IPS-NIHi7 (cell line): Measurements from ENCODE around the gene HSPA1A.
A peak's percentile ranks its signal among the peaks of the same experiment; 100 is the strongest.
"Not testable (repeated sequence)": the region's sequence is repeated elsewhere in the genome, so short reads cannot be mapped to it uniquely, and the experiment has no call there.

ENCODE experiments used
- DNase-seq: peaks from one replicate; pipeline ENCODE4 v3.0.0; 2012; ENCODE audit warnings: mixed read lengths; ENCODE audit errors: extremely low spot score

HSPA1A gene

DNA sequence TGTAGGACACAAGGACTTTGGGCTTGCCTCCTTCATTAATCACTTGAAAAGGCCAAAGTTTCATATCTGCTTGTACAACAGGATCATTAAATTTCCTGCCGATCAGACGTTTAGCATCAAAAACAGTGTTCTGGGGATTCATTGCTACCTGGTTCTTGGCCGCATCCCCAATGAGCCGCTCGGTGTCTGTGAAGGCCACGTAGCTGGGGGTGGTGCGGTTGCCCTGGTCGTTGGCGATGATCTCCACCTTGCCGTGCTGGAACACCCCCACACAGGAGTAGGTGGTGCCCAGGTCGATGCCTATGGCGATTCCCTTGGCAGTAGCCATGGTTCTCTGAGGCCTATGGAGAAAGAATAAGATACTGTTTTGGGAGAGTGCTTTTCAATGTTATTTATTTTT lies 3.7 kb upstream of the HSPA1A start:
- no peak for DNase-seq

DNA sequence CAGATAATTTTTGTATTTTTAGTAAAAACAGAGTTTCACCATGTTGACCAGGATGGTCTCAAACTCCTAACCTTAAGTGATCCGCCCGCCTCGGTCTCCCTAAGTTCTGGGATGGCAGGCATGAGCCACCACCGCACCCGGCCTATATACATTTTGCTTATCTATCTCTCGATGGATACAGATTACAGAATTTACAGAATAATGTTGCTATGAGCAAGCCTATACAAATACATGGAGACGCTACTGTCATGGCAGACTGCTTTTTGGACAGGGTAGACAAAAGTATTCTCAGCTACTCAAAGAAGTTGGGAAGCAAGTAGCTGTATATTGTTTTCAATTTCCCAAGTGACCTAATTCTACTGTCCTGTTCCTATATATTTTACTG lies 1.9 kb upstream of the HSPA1A start:
- no peak for DNase-seq

DNA sequence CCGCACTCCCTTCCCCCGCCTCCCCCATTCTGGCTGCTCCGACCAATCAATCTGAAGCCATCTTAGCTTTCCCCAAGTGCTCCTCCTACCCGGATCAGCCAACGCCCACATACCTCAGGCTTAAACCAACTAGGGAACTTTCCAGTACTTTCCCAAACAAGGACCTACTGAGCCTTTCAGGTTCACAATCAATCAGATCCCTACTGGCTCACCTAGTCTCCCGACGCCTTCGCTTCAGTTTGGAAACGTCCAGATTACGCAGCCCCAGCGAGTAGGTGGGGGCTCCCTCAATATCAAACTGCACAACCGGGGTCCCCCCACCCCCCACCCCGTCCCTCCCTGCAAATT lies 692 bp upstream of the HSPA1A start:
- DNase-seq, result peak; percentile 87

DNA sequence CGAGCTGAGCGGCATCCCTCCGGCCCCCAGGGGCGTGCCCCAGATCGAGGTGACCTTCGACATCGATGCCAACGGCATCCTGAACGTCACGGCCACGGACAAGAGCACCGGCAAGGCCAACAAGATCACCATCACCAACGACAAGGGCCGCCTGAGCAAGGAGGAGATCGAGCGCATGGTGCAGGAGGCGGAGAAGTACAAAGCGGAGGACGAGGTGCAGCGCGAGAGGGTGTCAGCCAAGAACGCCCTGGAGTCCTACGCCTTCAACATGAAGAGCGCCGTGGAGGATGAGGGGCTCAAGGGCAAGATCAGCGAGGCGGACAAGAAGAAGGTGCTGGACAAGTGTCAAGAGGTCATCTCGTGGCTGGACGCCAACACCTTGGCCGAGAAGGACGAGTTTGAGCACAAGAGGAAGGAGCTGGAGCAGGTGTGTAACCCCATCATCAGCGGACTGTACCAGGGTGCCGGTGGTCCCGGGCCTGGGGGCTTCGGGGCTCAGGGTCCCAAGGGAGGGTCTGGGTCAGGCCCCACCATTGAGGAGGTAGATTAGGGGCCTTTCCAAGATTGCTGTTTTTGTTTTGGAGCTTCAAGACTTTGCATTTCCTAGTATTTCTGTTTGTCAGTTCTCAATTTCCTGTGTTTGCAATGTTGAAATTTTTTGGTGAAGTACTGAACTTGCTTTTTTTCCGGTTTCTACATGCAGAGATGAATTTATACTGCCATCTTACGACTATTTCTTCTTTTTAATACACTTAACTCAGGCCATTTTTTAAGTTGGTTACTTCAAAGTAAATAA lies 2.0 kb downstream of the HSPA1A start:
- DNase-seq, result not testable (repeated sequence)

DNA sequence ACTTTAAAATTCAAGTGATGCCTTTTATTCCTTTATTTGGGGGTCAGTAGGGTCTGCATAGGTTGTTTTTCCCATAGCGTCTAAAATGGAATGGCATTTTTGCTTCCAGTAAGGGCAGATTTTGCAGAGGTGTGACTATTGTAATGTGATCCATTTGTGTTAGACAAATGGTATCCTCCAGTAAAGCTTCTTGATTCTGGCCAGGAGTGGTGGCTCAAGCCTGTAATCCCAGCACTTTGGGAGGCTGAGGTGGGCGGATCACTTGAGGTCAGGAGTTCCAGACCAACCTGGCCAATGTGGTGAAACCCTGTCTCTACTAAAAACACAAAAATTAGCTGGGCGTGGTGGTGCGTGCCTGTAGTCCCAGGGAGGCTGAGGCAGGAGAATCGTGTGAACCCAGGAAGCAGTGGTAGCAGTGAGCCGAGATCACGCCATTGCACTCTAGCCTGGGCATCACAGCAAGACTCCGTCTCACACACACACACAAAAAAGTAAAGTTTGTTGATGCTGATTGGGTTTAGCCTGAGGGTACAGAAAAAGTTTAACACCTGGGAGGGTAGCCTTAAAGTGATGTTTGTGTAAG lies 2.7 kb downstream of the HSPA1A start:
- not testable (repeated sequence) for DNase-seq

DNA sequence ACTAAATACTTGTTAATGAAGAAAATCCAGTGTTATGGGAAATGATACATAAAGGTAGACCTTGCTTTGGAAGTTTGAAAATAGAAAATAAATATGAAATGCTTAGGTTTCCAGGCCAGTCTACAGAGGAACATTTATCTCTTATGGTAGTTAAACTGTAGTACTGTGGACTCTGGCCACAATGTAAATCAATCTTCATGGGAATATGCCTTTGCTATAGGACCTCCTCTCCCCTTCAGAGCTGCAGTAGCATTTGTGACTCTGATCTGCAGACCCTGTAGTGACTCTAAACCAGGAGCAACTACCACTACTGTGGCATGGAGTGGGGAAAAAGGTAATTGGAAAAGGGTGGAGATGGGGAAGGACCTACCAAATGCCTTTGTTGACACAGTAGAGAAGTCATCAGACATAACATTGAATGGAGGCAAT lies 4.5 kb downstream of the HSPA1A start:
- DNase-seq, result no peak

DNA sequence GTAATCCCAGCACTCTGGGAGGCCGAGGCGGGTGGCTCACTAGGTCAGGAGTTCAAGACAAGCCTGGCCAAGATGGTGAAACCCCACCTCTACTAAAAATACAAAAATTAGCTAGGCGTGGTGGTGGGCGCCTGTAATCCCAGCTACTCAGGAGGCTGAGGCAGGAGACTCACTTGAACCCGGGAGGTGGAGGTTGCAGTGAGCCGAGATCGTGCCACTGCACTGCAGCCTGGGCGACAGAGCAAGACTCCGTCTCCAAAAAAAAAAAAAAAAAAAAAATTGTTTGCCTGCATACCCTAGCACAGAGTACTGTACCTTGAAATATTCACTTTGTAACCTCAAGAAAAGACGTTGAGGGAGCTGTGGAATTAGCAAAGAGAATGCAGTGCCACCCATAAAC lies 5.1 kb downstream of the HSPA1A start:
- not testable (repeated sequence) for DNase-seq

DNA sequence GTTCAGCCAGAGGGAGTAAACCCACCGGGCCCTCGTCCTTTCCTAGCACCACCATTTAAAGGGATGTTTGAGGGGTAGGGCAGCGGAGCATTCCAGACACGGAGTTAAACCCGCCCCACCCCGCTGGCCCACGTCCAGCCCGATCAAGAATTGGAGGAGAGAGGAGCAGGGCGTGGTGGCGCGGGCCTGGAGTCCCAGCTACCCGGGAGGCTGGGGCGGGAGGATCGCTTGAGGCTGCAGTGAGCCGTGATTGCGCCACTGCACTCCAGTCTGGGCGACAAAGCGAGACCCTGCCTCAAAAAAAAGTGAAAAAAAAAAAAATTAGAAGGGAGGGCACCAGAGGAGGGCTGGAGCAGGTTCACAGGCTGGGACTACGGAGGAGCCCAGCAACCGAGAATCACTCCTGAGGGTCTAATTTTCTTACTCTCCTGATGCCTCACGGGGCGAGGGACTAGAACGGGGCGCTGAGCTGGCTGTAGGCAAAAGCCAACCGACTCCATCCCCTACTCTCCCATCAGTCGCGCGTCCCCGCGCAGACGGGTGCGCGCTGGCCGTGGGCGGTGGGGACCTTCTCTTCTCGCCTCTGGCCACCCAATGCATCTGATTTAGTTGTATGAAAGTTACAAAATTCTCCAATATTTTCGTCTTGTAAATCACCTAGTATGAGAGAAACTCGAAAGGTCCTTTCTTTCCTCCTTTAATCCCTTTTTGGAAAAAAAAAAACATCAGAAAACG lies 6.1 kb downstream of the HSPA1A start:
- peak; percentile 55 for DNase-seq

DNA sequence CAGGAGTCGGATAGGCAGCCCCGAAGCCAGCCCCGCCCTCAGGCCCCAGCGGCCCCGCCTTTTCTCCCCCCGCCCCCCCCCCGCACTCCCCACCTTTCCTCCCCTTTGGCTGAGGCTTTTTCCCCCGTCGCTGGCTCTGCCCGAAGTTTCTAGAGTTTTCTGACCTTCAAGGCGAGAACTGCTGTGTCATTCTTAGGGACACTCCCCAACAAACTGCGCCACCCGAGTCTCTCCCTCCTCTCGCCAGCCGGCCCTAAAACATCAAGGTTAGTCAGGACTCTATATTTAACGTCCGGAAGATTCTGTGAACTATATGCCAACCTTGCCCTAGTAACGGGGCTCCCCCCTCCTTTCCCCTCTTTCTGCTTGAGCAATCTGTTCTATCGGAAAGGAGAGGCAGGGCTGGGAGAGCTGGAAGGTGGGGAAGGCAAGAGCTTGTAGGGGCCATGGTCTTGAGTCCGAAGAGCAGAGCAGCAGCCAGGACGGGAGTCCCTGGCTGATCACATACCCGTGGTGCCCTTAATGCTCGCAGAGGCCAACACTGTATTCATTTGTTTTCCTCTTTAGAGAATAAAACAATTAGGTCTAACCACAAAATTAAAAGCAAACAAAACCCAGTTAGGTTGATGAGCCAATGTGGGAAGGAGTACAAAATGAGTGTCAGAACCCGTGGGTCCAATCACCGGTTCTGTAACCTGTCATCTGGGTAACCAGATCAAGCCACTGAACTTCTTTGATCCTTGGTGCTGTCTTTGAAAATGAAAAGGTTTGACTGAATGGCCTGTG lies 6.9 kb downstream of the HSPA1A start:
- peak; percentile 61 for DNase-seq

DNA sequence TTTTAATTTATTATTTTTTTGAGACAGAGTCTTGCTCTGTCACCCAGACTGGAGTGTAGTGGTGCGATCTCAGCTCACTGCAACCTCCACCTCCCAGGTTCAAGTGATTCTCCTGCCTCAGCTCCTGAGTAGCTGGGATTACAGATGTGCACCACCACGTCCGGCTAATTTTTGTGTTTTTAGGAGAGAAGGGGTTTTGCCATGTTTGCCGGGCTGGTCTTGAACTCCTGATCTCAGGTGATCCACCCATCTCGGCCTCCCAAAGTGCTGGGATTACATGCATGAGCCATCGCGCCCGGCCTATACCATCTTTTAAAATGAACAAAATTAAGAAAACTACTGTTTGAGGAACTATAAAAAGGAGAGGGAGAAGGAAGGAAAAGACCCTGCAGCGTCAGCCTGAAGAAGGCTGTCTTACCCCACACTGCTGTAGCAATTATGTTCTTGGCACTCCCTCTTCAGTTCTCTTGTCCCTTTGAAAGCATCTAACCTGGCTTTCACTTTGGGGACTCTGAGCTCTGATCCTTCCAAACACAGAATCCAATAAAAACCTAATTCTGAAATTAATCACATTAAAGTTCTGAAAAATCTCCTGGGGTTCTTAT lies 8.4 kb downstream of the HSPA1A start:
- DNase-seq, result not testable (repeated sequence)

DNA sequence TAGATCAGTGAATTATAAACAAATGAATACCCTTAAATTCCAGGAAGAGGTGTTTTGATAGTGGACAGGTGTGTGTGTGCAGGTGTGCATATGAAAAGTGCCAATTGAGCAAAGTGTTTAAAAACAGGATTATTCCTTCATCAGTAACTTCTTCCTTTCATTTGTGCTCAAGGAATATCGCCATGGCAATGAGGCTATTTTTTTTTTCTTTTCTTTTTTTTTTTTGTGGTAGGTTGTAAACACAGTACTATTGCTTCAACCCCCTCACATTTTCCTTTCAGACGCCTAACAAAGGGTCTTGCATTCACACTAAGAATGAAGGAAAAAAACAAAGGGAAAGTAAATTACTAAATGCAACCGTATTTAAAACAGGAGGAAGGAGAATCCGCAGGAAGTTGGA lies 10.2 kb downstream of the HSPA1A start:
- DNase-seq, result no peak

DNA sequence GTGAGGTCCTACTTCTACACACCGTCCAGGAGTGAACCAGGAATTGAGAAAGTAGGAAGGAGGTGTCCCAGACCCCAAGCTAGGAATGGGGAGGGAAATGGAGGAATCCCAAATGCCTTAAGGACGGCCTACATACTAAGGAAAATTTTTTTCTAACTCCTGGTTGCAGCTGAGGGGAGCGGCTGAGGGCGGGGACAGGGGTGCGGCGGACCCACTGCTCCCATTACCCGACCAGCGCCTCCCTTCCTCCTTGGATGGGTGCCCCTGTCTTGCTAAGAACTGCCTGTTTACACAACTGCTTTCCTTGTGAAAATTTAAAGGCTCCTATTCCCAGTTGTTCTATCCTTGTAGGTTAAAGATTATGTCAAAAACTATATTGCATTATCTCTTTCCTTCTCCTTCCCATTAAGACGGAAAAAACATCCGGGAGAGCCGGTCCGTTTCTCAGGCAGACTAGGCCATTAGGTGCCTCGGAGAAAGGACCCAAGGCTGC lies 11.5 kb downstream of the HSPA1A start:
- DNase-seq, result peak; percentile 42

DNA sequence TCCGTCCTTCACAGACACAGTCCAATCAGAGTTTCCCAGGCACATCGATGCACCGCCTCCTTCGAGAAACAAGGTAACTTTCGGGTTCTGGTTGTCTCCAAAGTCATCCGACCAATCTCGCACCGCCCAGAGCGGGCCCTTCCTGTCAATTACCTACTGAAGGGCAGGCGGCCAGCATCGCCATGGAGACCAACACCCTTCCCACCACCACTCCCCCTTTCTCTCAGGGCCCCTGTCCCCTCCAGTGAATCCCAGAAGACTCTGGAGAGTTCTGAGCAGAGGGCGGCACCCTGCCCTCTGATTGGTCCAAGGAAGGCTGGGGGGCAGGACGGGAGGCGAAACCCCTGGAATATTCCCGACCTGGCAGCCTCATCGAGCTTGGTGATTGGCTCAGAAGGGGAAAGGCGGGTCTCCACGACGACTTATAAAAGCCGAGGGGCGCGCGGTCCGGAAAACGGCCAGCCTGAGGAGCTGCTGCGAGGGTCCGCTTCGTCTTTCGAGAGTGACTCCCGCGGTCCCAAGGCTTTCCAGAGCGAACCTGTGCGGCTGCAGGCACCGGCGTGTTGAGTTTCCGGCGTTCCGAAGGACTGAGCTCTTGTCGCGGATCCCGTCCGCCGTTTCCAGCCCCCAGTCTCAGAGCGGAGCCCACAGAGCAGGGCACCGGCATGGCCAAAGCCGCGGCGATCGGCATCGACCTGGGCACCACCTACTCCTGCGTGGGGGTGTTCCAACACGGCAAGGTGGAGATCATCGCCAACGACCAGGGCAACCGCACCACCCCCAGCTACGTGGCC lies 12.1 kb downstream of the HSPA1A start, which contains the start of gene HSPA1B:
TSS of gene HSPA1B (plus strand) at position 453 of the 794 bp plus-strand sequence. CDS start at position 666, 213 bp downstream.
- DNase-seq, result peak; percentile 97

DNA sequence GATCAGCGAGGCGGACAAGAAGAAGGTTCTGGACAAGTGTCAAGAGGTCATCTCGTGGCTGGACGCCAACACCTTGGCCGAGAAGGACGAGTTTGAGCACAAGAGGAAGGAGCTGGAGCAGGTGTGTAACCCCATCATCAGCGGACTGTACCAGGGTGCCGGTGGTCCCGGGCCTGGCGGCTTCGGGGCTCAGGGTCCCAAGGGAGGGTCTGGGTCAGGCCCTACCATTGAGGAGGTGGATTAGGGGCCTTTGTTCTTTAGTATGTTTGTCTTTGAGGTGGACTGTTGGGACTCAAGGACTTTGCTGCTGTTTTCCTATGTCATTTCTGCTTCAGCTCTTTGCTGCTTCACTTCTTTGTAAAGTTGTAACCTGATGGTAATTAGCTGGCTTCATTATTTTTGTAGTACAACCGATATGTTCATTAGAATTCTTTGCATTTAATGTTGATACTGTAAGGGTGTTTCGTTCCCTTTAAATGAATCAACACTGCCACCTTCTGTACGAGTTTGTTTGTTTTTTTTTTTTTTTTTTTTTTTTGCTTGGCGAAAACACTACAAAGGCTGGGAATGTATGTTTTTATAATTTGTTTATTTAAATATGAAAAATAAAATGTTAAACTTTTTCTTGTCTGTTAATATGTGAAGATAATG lies 14.4 kb downstream of the HSPA1A start:
- no peak for DNase-seq

DNA sequence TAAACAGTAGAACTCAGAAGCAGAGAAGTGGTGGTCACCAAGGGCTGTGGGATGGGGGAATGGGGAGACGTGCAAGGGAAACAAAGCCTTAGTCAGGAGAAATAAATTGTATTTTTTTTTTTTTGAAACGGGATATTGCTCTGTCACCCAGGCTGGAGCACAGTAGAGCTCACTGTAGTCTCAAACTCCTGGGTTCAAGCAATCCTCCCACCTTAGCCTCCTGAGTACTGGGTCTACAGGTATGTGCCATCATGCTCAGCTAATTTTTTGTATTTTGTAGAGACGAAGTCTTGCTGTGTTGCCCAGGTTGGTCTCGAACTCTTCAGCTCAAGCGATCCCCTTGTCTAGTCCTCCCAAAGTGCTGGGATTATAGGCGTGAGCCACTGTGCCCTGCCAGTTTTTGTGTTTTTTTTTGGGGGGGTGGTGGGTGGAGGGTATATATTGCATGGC lies 15.6 kb downstream of the HSPA1A start:
- DNase-seq, result no peak

DNA sequence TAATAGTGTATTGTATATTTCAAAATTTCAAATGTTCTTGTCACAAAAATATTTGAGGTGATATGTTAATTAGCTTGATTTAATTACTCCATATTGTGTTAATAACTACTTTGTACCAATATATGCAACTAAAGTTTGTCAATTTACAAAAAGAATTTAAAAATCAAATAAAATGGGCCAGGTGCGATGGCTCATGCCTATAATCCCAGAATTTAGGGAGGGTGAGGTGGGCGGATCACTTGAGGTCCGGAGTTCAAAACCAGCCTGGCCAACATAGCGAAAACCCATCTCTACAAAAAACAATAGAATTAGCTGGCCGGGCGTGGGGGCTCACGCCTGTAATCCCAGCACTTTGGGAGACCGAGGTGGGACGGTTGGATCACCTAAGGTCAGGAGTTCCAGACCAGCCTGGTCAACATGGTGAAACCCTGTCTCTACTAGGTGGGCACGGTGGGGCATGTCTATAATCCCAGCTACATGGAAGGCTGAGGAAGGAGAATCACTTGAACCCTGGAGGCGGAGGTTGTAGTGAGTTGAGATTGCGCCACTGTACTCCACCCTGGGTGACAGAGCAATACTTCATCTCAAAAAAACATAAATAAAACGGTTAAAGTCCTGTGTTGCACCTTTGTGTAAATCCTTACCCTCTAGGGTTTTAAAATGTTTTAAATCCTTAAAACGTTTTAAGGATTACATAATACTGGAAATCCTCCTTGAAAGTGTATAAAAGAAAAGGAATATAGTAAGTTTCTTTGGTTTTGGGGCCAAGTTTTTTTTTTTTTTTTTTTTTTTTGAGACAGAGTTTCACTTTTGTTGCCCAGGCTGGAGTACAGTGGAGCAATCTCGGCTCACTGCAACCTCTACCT lies 16.2 kb downstream of the HSPA1A start:
- no peak for DNase-seq

DNA sequence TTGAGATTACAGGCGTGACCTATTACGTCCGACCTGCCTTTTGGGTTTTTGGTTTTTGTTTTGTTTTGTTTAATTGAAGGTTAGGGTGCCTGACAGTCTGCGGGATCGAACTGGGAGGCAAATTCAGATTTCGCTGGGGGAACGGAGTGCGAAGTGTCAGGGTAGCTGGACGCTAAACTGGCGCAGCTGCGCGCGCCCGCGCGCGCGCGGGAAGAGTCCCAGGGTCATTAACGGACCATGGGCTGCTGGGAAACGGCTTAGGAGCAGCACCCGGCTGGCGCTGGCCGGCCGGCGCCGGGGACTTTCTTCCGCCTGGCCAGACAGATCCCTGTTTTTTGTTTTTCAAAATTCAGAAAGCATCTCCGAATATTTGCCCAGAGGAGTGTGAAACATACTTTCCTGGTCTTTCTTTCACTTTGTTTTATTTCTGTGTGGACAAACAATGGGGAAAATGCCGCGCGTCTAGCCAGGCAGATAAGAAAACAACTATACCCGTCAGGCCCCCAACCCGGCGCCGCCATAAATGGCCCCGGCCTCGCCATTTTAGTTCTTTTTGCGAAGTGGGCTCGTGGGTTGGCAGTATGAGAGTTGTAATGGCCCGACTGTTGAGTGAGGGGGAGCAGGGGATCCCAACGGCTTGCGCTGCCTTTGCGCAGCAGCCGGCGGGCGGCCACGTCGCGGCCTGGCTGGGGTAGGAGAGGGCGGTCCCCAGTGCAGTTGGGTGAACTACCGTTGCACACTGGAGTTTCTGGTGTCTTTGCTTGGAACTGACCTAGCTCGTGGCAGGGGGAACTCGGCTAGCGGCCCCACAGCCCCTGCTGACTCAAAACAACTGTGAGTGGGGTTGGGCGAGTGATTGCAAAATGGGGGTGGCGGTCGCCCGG lies 19.3 kb downstream of the HSPA1A start:
- DNase-seq, result peak; percentile 82

DNA sequence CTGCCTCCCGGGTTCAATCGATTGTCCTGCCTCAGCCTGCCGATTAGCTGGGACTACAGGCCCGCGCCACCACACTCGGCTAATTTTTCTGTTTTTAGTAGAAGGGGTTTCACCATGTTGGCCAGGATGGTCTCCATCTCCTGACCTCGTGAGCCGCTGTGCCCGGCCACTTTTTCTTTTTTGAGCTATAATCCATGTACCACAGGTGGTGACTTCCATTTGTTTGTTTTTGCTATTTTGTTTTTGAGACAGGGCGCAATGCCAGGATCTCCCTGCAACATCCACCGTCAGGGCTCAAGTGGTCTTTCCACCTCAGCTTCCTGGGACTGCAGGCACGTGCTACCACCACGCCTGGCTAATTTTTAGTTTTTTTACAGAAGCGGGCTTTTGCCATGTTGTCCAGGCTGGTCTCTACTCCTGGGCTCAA lies 20.7 kb downstream of the HSPA1A start:
- DNase-seq, result no peak
